Stimulated activated CD4-positive, alpha-beta T cell treated with anti-CD3 and anti-CD28 coated beads, Interleukin-2, amount 100 ng/mL, for 24 hours (primary cell): ENCODE measurements around the gene EIF3L.

Experiments
- DNase-seq, 2 donors: peaks; one replicate each; pipeline ENCODE4 v3.0.0-alpha.2; 2020

The EIF3L gene

DNA sequence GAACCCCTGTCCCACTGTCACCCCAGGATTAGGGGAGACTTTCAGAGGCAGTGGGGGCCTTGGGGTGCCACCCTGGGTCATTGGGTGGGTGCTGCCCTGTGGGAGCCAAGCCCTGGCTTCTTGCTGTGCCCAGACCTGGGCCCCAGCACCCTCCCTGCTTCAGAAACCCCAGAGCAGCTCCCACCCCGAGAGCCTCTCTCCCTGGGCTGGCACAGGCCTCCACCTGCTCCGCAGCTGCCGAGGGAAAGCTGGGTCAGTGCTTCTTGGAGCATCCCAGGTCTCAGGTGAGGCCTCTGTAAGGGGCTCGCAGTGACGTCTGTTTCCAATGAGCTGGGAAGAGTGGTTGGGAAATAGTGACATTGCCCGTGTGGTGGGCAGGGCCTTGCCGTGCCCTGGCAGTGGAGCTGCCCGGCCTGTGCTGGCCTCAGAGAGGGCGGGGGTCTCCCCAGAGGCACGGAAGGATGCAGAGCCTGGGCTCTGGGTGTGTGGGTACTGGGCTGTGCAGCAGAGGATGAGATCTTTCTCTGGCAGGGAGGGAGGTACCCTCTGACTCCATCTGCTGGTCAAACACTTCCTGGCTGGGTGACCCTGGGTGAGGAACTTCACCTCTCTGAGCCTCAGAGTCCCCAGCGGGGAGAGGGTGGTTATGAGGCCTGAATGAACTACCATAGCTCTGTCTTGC is 81.2 kb downstream of the EIF3L start:
- no peak for DNase-seq

DNA sequence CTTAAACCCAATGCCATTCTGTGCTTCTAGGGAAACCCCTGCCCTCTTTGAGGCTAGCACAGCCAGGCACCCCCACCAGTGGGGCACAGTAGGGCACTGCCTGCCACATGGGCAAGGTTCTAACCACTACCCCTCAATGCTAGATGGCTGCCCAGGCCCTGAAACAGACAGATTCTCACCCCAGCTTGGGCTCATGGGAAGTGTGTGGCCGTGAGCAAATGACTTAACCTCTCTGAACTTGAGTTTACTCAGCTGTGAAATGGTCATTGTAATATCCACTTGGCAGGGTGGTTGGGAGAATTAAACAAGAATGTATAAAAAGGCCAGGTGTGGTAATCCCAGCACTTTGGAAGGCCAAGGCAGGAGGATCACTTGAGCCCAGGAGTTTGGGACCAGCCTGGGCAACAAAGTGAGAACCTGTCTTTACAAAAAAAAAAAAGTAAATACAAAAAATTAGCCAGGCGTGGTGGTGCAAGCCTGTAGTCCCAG is 81.8 kb downstream of the EIF3L start:
- DNase-seq: no peak

DNA sequence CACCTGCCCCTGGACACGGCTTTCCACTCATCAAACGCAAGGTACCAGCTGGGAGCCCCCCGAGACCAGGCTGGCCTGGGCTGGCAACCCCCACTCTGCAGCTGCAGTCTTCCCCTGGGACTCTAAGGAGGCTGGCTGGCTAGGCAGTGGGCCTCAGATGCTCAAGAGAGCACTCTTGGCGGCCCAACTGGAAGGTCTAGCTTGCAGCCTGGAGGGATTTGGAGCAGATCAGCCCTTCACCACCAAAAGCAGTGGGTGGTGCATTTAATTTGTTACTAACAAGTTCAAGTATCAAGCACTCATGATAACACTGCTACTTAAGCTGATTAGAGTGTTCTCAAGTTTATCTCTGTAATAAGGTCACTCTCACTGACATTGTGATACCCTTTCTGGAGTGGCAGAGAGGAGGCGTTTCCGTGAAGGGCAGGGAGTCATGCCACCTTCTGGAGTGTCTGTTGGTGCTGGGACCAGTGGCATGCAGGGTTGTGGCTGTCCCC is 82.7 kb downstream of the EIF3L start:
- no peak for DNase-seq

DNA sequence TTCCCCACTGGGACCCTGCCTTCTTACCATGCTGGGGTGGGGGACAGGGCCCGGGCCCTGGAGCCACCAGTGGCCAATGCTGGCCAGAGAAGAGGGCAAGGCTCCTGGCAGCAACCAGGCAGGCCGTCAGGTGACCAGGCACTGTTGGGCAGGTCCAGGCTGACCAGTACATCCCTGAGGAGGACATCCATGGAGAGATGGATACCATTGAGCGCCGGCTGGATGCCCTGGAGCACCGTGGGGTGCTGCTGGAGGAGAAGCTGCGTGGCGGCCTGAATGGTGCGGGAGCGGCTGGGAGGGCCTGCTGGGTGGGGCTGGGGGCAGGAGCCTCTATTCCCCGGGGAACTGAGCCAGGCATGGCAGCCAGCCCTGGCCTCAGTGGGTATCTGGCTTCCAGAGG is 83.2 kb downstream of the EIF3L start:
- DNase-seq: no peak

DNA sequence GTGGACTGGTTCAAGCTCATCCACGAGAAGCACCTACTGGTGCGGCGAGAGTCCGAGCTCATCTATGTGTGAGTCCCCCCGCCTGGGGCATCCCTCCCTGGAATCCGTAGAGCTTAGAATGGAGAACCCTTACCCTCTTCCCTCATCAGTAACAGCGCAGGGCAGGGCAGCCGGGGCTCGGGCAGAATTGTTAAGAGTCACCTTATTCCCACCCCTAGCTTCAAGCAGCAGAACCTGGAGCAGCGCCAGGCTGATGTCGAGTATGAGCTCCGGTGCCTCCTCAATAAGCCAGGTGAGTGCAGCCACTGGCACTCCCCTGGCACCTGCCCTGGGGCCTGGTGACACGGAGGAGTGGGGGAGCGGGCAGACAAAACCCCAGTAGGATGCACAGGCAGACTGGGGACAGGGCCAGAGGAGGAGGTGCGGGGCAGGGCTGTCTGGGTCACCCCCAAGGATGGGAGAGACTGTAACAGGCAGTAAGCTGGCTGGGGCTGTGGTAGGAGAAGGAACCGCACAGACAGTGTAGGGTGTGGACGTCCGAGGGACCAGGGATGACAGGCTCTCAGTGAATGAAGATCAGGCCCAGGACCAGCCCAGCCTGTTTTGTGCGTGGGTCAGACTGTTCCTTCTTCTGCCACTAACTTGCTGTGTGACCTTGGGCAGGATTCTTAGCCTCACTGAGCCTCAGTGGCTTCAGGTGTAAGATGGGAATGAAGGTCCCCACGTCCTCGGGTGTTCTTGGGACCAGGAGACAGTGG is 83.8 kb downstream of the EIF3L start:
- DNase-seq: no peak

DNA sequence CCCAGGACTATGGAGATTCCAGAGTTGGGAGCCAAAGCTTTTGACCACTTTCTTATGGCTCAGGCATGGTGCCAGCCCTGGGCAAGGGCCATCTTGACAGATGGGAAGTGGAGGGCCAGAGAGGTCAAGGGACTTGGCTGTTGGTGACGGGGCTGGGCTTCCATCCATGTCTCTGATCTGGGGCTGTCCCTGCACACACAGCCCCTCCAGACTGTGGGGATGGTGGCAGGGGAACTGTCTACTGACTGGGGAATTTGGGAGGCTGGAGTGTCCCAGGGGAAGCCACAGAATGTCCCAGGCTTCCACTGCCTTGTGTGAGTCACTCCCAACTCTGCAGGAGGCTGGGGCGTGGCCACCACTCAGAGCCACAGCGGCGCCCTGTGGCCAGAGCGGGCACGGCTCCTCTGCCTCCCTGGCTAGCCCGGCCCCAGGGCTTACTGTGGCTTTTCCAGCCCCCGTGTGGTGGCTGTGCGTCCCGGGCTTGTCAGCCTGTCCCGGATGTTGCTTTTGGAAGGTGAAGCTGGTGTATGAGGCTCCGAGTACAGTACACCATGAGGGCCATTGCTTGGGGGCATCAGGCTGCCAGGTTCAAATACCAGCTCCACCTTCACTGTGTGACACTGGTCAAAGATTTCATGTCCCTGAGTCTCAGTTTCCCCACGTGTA is 84.6 kb downstream of the EIF3L start:
- peak; percentile 83 to 92 for DNase-seq
